ENCODE data around the gene AKT1. TPM values are rescaled to one million over a fixed set of nuclear protein-coding genes. Genes with fewer than 3 reads are reported as not detected.
A peak's percentile ranks its signal among the peaks of the same experiment; 100 is the strongest.

The AKT1 gene
- total and polyA plus RNA-seq, 2 of the 13 experiments (the other 11 are each of a cell fraction or from before 2014, with no cell fraction given), result 96.2 to 116 TPM

- TF ChIP-seq HOXA9 (CRISPR knock-in tag; IDR thresholded peaks at IDR 0.05; ENCODE audit: borderline replicate concordance) (0 out of 2 replicates have a peak, but pooled peaks have one; percentile 6), ZFP90 (CRISPR knock-in tag; IDR thresholded peaks at IDR 0.05; ENCODE audit: borderline replicate concordance) (no peak), SP5 (CRISPR knock-in tag; IDR thresholded peaks at IDR 0.05; ENCODE audit: borderline replicate concordance, low read depth) (no peak), SCMH1 (CRISPR knock-in tag; IDR thresholded peaks at IDR 0.05; ENCODE audit: borderline replicate concordance) (no peak; the same call in 1 of the 2 replicates), JUNB (CRISPR knock-in tag; IDR thresholded peaks at IDR 0.05; ENCODE audit: borderline replicate concordance) (0 out of 2 replicates have a peak, but pooled peaks have one; percentile 7), CSRNP1 (CRISPR knock-in tag; IDR thresholded peaks at IDR 0.05) (no peak), ZNF501 (CRISPR knock-in tag; IDR thresholded peaks at IDR 0.05) (0 out of 2 replicates have a peak, but pooled peaks have one; percentile 4), MAFG (CRISPR knock-in tag; IDR thresholded peaks at IDR 0.05) (0 out of 2 replicates have a peak, but pooled peaks have one; percentile 41), HNF1A (IDR thresholded peaks at IDR 0.05; ENCODE audit: low read depth) (no peak), HNF1A (CRISPR knock-in tag; IDR thresholded peaks at IDR 0.05; ENCODE audit: borderline replicate concordance) (0 out of 2 replicates have a peak, but pooled peaks have one; percentile 5), MED13 (CRISPR knock-in tag; IDR thresholded peaks at IDR 0.05) (0 out of 2 replicates have a peak, but pooled peaks have one; percentile 12), ZBTB33 (CRISPR knock-in tag; IDR thresholded peaks at IDR 0.05) (no peak), MXD3 (CRISPR knock-in tag; IDR thresholded peaks at IDR 0.05) (no peak; the same call in 1 of the 2 replicates), NFATC3 (CRISPR knock-in tag; IDR thresholded peaks at IDR 0.05) (0 out of 2 replicates have a peak, but pooled peaks have one; percentile 54), ZNF20 (CRISPR knock-in tag; IDR thresholded peaks at IDR 0.05) (peak; percentile 9; the same call in 1 of the 2 replicates), REL (CRISPR knock-in tag; conservative IDR thresholded peaks at IDR 0.05) (0 out of 2 replicates have a peak, but pooled peaks have one; percentile 18), U2AF1 (optimal IDR thresholded peaks at IDR 0.05; ENCODE audit: low read depth, low read length) (peak; percentile 11), FOXO4 (CRISPR knock-in tag; conservative IDR thresholded peaks at IDR 0.05) (0 out of 2 replicates have a peak, but pooled peaks have one; percentile 96)
Observed at GRCh38 chr14:104753528-104754212, 41.9 kb downstream of the AKT1 start (continued).
